CD4-positive, alpha-beta T cell treated with Interleukin-2 at 100 ng/mL for 4 hours (primary cell): ENCODE measurements around the gene BAHCC1.

Experiments
- DNase-seq: peaks from one replicate; pipeline ENCODE4 v3.0.0-alpha.2; 2020; ENCODE audit warnings: low spot score

Gene BAHCC1

GRCh38 chr17:81443269-81443668, 48.0 kb downstream of the BAHCC1 start:
- no peak for DNase-seq

- no peak for DNase-seq
Observed at GRCh38 chr17:81444610-81445339, 49.5 kb downstream of the BAHCC1 start.

GRCh38 chr17:81445642-81446503, 50.6 kb downstream of the BAHCC1 start:
- no peak for DNase-seq

- no peak for DNase-seq
Observed at GRCh38 chr17:81447331-81447933, 52.2 kb downstream of the BAHCC1 start.

- DNase-seq = no peak
Observed at GRCh38 chr17:81448442-81448841, 53.2 kb downstream of the BAHCC1 start.

- no peak for DNase-seq
Observed at GRCh38 chr17:81448950-81449349, 53.7 kb downstream of the BAHCC1 start.

GRCh38 chr17:81449351-81449750, 54.1 kb downstream of the BAHCC1 start:
- no peak for DNase-seq

GRCh38 chr17:81451823-81452222, 56.6 kb downstream of the BAHCC1 start:
- no peak for DNase-seq

GRCh38 chr17:81452551-81452950, 57.3 kb downstream of the BAHCC1 start:
- DNase-seq = no peak

- no peak for DNase-seq
Observed at GRCh38 chr17:81453076-81453475, 57.8 kb downstream of the BAHCC1 start.

- no peak for DNase-seq
Observed at GRCh38 chr17:81453712-81454111, 58.5 kb downstream of the BAHCC1 start.

- DNase-seq = no peak
Observed at GRCh38 chr17:81454473-81454872, 59.2 kb downstream of the BAHCC1 start.

GRCh38 chr17:81455387-81455786, 60.1 kb downstream of the BAHCC1 start:
- DNase-seq = no peak

- no peak for DNase-seq
Observed at GRCh38 chr17:81456091-81456490, 60.8 kb downstream of the BAHCC1 start.

- DNase-seq = no peak
Observed at GRCh38 chr17:81456798-81457197, 61.5 kb downstream of the BAHCC1 start.

- no peak for DNase-seq
Observed at GRCh38 chr17:81457401-81457800, 62.1 kb downstream of the BAHCC1 start.

- no peak for DNase-seq
Observed at GRCh38 chr17:81457917-81458555, 62.8 kb downstream of the BAHCC1 start.

- no peak for DNase-seq
Observed at GRCh38 chr17:81458628-81459027, 63.4 kb downstream of the BAHCC1 start.

GRCh38 chr17:81459224-81459623, 64.0 kb downstream of the BAHCC1 start:
- no peak for DNase-seq

- no peak for DNase-seq
Observed at GRCh38 chr17:81459864-81460263, 64.6 kb downstream of the BAHCC1 start.

GRCh38 chr17:81460856-81461460, 65.7 kb downstream of the BAHCC1 start:
- DNase-seq = no peak
